ENCODE results near the gene DAO. TPM values are rescaled to one million over a fixed set of nuclear protein-coding genes. Genes with fewer than 3 reads are reported as not detected.

The DAO gene
- polyA plus RNA-seq, 1 of the 3 experiments (the other 2 are of a cell fraction) = not detected

DNA sequence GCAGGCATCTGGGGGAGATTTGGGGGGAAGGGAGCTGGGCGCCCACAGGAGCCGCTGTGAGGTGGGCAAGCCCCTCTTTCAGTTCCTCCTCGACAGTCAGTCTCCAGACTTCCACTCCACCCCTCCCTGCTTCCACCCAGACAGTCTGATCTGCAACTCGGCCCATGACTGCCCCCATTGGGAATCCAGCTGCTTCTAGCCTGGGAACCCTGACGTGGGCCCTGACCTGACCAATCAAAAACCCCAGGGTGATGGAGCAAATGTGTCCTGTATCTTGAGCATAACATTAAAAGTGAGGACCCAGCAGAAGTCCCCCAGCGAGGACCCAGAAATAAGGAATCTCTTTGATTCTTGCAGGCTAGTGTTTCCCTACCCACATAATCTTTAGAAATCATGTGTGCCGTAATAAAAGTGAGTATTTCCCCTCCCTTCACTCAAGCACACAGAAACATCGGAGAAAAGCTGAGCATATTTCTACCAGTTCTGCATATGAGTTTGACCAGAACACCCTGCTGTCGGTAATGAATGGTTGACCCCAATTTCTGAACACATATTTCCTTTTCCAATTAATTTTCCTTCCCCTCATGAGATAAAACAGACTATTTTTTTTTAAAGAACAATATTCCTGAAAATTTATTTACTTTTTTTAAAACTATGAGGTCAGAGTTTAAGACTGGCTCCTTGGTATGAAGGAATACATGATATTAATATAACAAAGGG lies 28.9 kb upstream of the DAO start (continued):
- TF ChIP-seq SMC3 (IDR thresholded peaks at IDR 0.05; ENCODE audit: low read depth, low read length) = peak; percentile 5; the same call in 1 of the 2 replicates
- TF ChIP-seq TAF1 (IDR thresholded peaks at IDR 0.05; ENCODE audit: borderline replicate concordance, low read depth, low read length) = no peak
- TF ChIP-seq IRF3 (IDR thresholded peaks at IDR 0.05; ENCODE audit: low read depth, low read length) = no peak
- TF ChIP-seq, protein P1, sequence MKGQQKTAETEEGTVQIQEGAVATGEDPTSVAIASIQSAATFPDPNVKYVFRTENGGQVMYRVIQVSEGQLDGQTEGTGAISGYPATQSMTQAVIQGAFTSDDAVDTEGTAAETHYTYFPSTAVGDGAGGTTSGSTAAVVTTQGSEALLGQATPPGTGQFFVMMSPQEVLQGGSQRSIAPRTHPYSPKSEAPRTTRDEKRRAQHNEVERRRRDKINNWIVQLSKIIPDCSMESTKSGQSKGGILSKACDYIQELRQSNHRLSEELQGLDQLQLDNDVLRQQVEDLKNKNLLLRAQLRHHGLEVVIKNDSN (IDR thresholded peaks at IDR 0.05; ENCODE audit: borderline replicate concordance, low read depth) = no peak
- no peak for TF ChIP-seq MEF2A (IDR thresholded peaks at IDR 0.05; ENCODE audit: borderline replicate concordance, low read depth)
- no peak for TF ChIP-seq PBX3 (IDR thresholded peaks at IDR 0.05)
- no peak for TF ChIP-seq RCOR1 (IDR thresholded peaks at IDR 0.05; ENCODE audit: low read length)
- TF ChIP-seq CTCF (IDR thresholded peaks at IDR 0.05) = peak; percentile 44
- no peak for TF ChIP-seq FOSL2 (IDR thresholded peaks at IDR 0.05; ENCODE audit: borderline replicate concordance, low read depth)
- peak in 1 of 2 experiments; percentile 54; a peak in 1 of 4 replicates for TF ChIP-seq EP300 (IDR thresholded peaks at IDR 0.05; ENCODE audit: borderline replicate concordance in 1 of 2, low read depth in 1 of 2, low read length in 1 of 2)
- peak; percentile 97 for TF ChIP-seq RFX5 (IDR thresholded peaks at IDR 0.05; ENCODE audit: low read length)
- TF ChIP-seq TCF12 (IDR thresholded peaks at IDR 0.05) = peak; percentile 18; the same call in 1 of the 2 replicates
- TF ChIP-seq MXI1 (IDR thresholded peaks at IDR 0.05; ENCODE audit: low read depth, low read length) = peak; percentile 5; the same call in 1 of the 2 replicates
- TF ChIP-seq RXRA (IDR thresholded peaks at IDR 0.05; ENCODE audit: borderline replicate concordance, low read depth) = no peak
- TF ChIP-seq JUND (IDR thresholded peaks at IDR 0.05) = no peak
- TF ChIP-seq, protein P2, sequence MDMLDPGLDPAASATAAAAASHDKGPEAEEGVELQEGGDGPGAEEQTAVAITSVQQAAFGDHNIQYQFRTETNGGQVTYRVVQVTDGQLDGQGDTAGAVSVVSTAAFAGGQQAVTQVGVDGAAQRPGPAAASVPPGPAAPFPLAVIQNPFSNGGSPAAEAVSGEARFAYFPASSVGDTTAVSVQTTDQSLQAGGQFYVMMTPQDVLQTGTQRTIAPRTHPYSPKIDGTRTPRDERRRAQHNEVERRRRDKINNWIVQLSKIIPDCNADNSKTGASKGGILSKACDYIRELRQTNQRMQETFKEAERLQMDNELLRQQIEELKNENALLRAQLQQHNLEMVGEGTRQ (IDR thresholded peaks at IDR 0.05; ENCODE audit: borderline replicate concordance, low read depth, low read length) = no peak
- TF ChIP-seq SIN3A (IDR thresholded peaks at IDR 0.05; ENCODE audit: borderline replicate concordance, low read depth, low read length) = no peak
- TF ChIP-seq TEAD4 (IDR thresholded peaks at IDR 0.05; ENCODE audit: borderline replicate concordance, insufficient read depth) = no peak
